NCI-H82 treated with DMSO at 0.1 percent for 48 hours (cell line): Measurements from ENCODE around the gene NT5C.

Experiments
- DNase-seq: peaks from one replicate; lab custom pipeline; 2025; ENCODE audit not compliant: unreplicated experiment; lab: John Stamatoyannopoulos, UW

Gene NT5C

GRCh38 chr17:75094871-75095399, 36.6 kb downstream of the NT5C start:
- DNase-seq, result no peak

- DNase-seq, result no peak
These were observed 37.9 kb downstream of the NT5C start for GRCh38 chr17:75093548-75094158.

GRCh38 chr17:75091855-75092327, 39.7 kb downstream of the NT5C start:
- no peak for DNase-seq

- DNase-seq, result no peak
These were observed 40.4 kb downstream of the NT5C start for GRCh38 chr17:75090871-75091854.

GRCh38 chr17:75088465-75089417, 42.8 kb downstream of the NT5C start:
- no peak for DNase-seq

GRCh38 chr17:75087558-75088453, 43.7 kb downstream of the NT5C start, which contains the start of gene SLC16A5:
SLC16A5 (plus strand) TSS chr17:75087954; CDS start chr17:75093637, 5,683 bp downstream.
- no peak for DNase-seq

- DNase-seq, result no peak
These were observed 44.4 kb downstream of the NT5C start for GRCh38 chr17:75087182-75087557.

- DNase-seq, result no peak
These were observed 44.9 kb downstream of the NT5C start for GRCh38 chr17:75086496-75087181.

- no peak for DNase-seq
These were observed 47.4 kb downstream of the NT5C start for GRCh38 chr17:75084039-75084660.

- no peak for DNase-seq
These were observed 48.9 kb downstream of the NT5C start for GRCh38 chr17:75082683-75083082.

GRCh38 chr17:75081611-75082540, 49.7 kb downstream of the NT5C start:
- DNase-seq, result peak; percentile 23
